Measurements from ENCODE around the gene TMPRSS6.

Gene TMPRSS6

DNA sequence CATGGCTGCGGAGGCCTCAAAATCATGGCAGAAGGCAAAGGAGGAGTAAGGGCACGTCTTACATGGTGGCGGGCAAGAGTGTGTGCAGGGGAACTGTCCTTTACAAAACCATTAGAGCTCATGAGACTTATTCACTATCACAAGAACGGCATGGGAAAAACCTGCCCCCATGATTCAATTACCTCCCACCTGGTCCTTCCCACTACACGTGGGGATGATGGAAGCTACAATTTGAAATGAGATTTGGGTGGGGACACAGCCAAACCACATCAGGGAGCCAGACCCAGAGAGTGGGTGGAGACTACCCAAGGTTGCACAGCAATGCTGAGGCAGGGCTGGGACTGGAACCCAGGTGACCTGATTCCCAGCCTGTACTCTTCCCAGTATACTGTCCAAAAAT is 8.6 kb upstream of the TMPRSS6 start:
- FAIRE-seq = no peak

DNA sequence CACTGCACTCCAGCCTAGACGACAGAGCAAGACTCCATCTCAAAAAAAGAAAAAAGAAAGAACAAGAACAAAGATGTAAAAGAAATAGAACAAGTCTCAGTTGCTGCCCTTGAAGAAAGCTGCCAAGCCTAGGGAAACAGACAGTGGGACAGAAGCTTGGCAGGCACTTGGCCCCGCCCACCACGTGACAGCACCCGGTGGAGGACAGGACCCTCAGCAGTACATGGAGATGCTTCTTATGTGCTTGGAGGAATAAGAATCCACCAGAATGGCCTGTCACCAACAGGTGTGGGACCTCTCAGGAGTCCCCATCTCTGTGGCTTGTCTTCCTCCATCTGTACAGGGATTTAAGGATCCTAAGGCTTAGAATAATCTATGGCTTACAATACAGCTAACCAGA is 7.6 kb upstream of the TMPRSS6 start:
- DNase-seq (ENCODE audit: insufficient read length, low spot score) = peak; percentile 29
- TF ChIP-seq, protein P1, sequence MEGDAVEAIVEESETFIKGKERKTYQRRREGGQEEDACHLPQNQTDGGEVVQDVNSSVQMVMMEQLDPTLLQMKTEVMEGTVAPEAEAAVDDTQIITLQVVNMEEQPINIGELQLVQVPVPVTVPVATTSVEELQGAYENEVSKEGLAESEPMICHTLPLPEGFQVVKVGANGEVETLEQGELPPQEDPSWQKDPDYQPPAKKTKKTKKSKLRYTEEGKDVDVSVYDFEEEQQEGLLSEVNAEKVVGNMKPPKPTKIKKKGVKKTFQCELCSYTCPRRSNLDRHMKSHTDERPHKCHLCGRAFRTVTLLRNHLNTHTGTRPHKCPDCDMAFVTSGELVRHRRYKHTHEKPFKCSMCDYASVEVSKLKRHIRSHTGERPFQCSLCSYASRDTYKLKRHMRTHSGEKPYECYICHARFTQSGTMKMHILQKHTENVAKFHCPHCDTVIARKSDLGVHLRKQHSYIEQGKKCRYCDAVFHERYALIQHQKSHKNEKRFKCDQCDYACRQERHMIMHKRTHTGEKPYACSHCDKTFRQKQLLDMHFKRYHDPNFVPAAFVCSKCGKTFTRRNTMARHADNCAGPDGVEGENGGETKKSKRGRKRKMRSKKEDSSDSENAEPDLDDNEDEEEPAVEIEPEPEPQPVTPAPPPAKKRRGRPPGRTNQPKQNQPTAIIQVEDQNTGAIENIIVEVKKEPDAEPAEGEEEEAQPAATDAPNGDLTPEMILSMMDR (IDR thresholded peaks at IDR 0.05; ENCODE audit: insufficient read depth, missing control alignments) = no peak
- FAIRE-seq = no peak

More for the DNA sequence above, 8.6 kb upstream of the TMPRSS6 start:
- no peak for DNase-seq (ENCODE audit: insufficient read length, low spot score)
- TF ChIP-seq, protein P1 (IDR thresholded peaks at IDR 0.05; ENCODE audit: insufficient read depth, missing control alignments) = no peak

DNA sequence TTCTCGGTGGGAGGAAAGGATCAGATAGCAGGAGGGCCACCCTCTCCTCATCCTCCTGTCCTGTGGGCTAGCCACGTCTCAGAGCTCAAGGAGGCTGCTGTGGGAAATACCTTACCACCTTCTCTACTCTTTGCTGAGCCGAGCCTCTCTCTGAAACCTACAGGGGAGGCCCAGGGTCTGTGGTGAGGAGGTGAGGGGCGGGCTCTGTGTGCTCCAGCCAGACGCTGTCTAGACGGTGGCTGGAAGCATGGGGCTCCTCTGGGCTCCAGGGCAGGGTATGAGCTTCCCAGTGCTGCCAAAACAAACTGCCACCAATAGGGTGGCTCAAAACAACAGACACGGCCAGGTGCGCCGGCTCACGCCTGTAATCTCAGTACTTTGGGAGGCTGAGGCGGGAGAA is 5.5 kb upstream of the TMPRSS6 start:
- TF ChIP-seq, protein P1 (IDR thresholded peaks at IDR 0.05; ENCODE audit: insufficient read depth, missing control alignments) = no peak
- no peak for FAIRE-seq
- DNase-seq (ENCODE audit: insufficient read length, low spot score) = no peak

DNA sequence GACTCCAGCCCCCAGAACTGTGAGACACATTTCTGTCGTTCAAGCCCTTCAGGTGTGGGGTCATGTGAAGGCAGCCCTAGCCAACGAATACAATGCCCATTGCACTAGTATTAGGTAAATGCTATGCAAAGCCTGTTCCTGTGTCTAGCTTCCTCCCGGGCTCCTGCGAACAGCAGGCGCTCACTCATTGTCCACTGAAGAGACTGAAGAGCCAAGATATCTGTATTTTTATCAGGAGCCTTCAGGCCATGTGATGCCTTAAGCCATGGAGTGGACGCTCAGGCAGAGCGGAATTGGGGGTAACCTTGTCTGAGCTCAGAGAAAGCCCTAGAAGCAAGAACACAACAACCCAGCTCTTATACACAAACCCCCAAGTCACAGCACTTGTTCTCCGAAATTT is 4.2 kb upstream of the TMPRSS6 start:
- TF ChIP-seq, protein P1 (IDR thresholded peaks at IDR 0.05; ENCODE audit: insufficient read depth, missing control alignments) = no peak
- DNase-seq (ENCODE audit: insufficient read length, low spot score) (no peak), FAIRE-seq (no peak)

DNA sequence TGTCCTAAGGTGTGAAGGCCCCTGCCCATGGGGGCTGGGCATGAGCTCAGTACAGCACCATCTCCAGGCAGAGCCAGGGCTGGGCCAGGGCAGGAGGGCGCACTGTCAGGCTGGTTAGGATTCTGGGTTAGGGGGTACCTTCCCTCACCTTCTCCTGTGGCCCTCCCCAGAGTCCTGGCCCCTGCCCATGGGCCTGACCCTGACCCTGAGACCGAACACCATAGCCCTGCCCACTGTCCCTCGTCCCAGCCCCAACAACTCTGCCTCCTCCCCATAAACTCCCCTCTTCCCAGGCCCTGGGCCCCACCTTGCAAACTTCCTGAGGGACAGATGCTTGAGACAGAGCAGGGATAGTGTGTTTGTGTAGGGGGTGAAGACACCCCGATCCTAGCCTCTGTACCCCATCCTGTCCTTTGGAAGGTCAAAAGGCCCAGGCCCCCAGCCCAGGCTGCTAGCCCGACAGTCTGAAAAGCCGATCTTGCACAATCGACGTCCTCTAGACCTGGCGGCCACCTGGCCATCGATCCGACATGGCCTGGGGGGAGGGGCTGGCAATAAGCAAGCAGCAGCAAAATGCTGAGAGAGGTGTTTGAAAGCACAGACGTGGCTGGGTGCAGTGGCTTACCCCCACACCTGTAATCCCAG is 2.7 kb upstream of the TMPRSS6 start:
- TF ChIP-seq, protein P1 (IDR thresholded peaks at IDR 0.05; ENCODE audit: insufficient read depth, missing control alignments) = no peak
- FAIRE-seq (no peak), DNase-seq (ENCODE audit: insufficient read length, low spot score) (no peak)

DNA sequence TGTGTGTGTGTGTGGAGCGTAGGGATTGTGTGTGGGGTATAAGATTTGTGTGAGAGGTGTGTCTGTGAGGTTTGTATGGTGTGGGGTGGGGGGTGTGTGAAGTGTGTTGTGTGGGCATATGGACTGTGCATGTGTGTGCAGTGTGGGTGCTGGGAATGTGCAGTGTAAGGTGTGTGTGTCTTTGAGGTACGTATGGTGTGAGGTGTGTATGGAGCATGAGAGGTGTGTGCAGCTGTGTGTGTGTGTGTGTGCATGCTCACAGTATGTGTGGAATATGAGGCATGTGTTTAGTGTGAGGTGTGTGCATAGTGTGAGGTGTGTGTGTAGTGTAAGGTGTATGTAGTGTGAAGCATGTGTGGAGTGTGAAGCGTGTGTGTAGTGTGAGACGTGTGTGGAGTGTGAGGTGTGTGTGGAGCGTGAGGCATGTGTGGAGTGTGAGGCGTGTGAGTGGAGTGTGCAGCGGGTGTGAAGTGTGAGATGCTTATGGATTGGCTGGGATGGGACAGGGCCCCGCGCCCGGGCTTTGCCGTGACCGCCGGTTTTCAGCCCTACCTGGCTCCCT is 1.7 kb upstream of the TMPRSS6 start:
- TF ChIP-seq, protein P1 (IDR thresholded peaks at IDR 0.05; ENCODE audit: insufficient read depth, missing control alignments) = no peak
- no peak for DNase-seq (ENCODE audit: insufficient read length, low spot score)
- FAIRE-seq = no peak
